ENCODE measurements around the gene ATP11C.

DNA sequence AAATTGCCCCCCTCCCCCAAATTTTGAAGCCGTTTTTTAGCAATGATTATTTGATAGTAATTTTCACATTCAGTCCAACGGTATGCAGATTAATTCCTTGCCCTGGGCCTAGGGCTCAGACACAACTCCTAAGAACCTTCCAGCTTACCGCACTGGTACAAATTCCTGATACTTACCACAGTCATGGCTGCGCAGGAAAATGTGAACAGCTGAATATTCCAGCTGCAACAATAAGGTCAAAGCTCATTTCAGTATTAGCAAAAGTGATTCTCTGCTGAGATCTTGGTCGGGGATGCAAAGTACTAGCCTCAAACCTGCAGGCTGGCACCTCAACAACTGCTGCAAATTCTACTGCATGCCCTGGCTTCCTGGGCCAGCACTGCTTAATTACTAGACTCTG is 3.0 kb downstream of the ATP11C start:
- no peak for TF ChIP-seq CTCF (conservative IDR thresholded peaks at IDR 0.05; ENCODE audit: low read depth, low read length)
- TF ChIP-seq USF2 (IDR thresholded peaks at IDR 0.05; ENCODE audit: low read depth, low read length): no peak
- no peak for TF ChIP-seq RAD21 (IDR thresholded peaks at IDR 0.05; ENCODE audit: low read length)
- TF ChIP-seq POLR2A (IDR thresholded peaks at IDR 0.05; ENCODE audit: low read depth, low read length): no peak
- TF ChIP-seq SMC3 (IDR thresholded peaks at IDR 0.05; ENCODE audit: low read depth, low read length): no peak
- TF ChIP-seq BHLHE40 (IDR thresholded peaks at IDR 0.05; ENCODE audit: low read depth, low read length): no peak
- TF ChIP-seq MXI1 (IDR thresholded peaks at IDR 0.05; ENCODE audit: borderline replicate concordance, low read depth, low read length): no peak
- no peak for TF ChIP-seq RFX5 (IDR thresholded peaks at IDR 0.05; ENCODE audit: low read depth, low read length)
- no peak for TF ChIP-seq CEBPB (IDR thresholded peaks at IDR 0.05; ENCODE audit: low read depth, low read length)
- TF ChIP-seq NFE2L2 (IDR thresholded peaks at IDR 0.05; ENCODE audit: low read depth, low read length): no peak
- no peak for TF ChIP-seq RCOR1 (IDR thresholded peaks at IDR 0.05; ENCODE audit: insufficient replicate concordance, low read length)
- TF ChIP-seq, protein P1, sequence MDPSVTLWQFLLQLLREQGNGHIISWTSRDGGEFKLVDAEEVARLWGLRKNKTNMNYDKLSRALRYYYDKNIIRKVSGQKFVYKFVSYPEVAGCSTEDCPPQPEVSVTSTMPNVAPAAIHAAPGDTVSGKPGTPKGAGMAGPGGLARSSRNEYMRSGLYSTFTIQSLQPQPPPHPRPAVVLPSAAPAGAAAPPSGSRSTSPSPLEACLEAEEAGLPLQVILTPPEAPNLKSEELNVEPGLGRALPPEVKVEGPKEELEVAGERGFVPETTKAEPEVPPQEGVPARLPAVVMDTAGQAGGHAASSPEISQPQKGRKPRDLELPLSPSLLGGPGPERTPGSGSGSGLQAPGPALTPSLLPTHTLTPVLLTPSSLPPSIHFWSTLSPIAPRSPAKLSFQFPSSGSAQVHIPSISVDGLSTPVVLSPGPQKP (IDR thresholded peaks at IDR 0.05; ENCODE audit: borderline replicate concordance, low read depth, low read length): no peak
- TF ChIP-seq MAZ (IDR thresholded peaks at IDR 0.05; ENCODE audit: borderline replicate concordance, low read depth, low read length): no peak
- no peak for TF ChIP-seq MAFK (IDR thresholded peaks at IDR 0.05; ENCODE audit: low read depth, low read length)
